WI38 (cell line): ENCODE results near the gene CDH23.

ENCODE experiments used
- H3K4me3 ChIP-seq: 2 replicates; pipeline ENCODE4 v1.5.1; 2011; ENCODE audit warnings: low read depth, mild to moderate bottlenecking, control low read depth, low read length
- CTCF ChIP-seq: IDR thresholded peaks from 2 replicates; pipeline ENCODE4 v1.5.1; 2012; ENCODE audit warnings: low read depth, mild to moderate bottlenecking, control low read depth, low read length

The CDH23 gene

DNA sequence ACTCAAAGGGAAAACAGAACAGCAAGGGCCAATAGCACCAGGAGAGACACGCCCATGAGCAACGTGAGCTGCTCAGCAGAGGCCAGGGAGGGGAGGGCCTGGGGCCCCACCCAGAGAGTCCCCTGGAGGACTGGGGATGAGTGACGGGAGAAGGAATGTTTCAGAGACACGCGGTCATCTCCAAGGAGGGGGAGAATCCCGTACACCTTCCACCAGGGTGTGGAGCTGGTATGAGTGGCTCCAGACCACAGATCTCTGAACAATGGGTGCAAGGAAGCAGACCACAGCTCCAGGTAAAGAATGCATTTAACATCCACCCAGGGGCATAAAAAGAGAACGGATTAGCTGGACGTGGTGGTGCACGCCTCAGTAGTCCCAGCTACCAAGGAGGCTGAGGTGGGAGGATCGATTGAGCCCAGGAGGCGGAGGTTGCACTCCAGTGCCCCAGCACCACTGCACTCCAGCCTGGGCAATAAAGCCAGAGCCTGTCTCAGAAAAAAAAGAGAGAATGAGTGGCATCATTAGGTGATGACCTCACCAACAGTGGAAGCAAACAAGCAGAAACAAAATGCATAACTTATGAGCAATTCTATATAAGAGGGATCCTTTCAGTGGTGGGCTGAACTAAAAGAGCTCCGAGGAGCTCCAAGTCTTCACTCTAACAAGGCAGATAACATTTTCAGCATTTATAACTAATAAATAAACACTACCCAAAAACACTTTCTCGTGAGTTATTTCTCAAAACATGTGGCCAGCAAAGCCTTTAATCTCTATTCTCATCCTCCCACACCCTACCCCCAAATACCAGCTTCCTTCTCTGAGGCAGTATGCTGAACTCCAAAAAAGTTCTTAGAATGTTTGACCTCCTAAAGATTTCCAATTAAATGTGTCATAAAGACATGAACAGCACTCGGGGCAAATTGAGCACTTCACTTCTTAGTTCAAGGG lies 441.8 kb downstream of the CDH23 start:
- TF ChIP-seq CTCF = no peak
- H3K4me3 ChIP-seq = no peak overlapping the region

GRCh38 chr10:71840177-71840957 lies 443.6 kb downstream of the CDH23 start:
- no peak overlapping the region for H3K4me3 ChIP-seq
- no peak for TF ChIP-seq CTCF

DNA sequence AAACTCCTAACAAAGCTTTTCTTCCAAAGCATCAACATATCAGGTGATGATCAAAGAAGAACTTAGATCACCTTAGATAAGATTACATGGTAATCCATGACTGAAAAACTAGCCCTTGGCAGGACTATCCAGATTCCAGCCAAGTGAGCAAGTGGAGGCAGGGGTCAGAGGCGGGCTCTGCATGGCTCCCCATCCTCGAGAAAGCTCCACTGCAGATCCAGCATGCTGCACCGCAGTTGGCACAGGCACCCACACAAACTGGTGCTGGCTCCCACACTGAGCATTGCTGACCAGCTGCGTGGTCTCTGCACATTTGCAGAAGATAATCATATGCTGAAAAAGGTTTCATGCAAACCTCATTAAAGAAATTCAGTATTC lies 444.2 kb downstream of the CDH23 start:
- H3K4me3 ChIP-seq = no peak overlapping the region
- TF ChIP-seq CTCF = no peak

DNA sequence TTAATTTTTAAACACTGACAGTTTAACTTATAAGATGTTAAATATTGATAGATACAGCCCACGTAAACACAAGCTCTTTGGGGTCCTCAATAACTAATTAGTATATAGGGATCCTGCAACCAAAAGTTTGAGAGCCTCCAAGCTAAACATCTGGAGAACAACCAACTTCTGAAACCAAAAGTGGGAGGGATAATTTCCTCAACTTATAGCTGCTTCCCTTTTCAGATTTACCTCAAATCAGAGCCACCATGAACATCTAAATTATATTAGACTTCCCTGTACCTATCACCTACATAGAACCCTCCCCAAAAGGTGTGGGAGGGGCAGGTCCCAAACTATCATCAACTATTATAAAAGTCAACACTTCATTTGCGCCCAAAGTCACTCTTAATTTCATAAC lies 445.7 kb downstream of the CDH23 start:
- TF ChIP-seq CTCF = no peak
- no peak overlapping the region for H3K4me3 ChIP-seq

GRCh38 chr10:71842856-71843686 lies 446.4 kb downstream of the CDH23 start:
- H3K4me3 ChIP-seq = no peak overlapping the region
- no peak for TF ChIP-seq CTCF

GRCh38 chr10:71844084-71844483 lies 447.4 kb downstream of the CDH23 start:
- TF ChIP-seq CTCF = no peak
- no peak overlapping the region for H3K4me3 ChIP-seq
